ENCODE data around the gene LSM5.
"Not testable (repeated sequence)": the region's sequence is repeated elsewhere in the genome, so short reads cannot be mapped to it uniquely, and the experiment has no call there.

The LSM5 gene

DNA sequence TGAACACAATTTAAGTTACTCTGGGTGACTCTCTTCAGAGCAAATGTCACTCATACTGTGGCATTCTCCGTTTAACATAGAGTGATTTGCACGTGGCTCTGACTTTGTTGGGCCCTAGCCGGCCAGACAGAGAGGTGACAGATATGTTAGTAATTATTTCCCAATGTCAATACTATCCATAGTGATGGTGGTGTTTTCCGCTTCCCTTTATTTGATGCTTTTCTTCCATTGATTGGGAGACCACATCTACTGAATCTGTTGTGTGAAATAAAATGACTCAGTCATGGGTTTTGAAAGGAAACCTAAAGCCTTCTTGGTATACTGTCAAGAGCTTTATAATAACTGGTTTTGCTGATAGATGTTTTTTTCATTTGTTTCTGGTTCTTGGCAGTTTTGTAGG, 12.5 kb upstream of the LSM5 start:
- DNase-seq (ENCODE audit: low spot score) = no peak

DNA sequence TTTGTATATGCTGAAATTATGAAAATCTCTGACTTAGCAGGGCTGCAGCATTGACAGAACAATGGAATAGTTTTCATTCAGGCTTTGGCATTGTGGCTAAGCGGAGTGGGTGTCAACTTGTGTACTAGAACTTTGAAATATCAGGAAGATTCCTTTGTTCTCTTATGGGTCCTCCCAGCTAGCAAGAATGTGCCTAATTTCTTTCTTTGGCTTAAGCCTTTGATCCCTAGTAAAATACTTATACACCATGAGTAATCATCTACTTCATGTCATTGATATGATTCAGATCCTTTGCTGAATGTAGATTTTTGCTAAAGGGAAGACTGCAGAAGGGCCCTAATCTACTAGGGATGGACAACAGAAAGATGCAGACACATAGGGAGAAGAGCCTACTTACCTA, 11.3 kb upstream of the LSM5 start:
- no peak for DNase-seq (ENCODE audit: low spot score)

DNA sequence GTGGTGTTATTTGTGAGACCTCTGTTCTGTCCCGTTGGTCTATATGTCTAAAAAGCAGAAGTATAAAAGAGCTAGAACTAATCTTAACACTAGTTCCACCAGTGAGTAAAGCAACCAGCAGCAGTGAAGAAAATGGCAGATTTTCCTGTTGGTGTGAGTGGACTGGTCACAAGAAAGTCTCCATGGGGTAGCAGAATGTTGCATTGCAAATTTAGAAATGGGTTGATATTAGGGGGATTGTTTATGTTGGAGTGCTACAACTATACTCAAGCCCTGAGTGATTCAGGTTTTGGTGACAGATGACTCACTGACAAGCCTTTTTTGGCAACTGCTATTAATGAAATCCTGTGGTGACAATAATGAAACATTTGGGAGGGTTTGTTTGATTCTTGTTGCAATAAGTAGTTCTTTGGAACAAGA, 10.8 kb upstream of the LSM5 start:
- no peak for DNase-seq (ENCODE audit: low spot score)

DNA sequence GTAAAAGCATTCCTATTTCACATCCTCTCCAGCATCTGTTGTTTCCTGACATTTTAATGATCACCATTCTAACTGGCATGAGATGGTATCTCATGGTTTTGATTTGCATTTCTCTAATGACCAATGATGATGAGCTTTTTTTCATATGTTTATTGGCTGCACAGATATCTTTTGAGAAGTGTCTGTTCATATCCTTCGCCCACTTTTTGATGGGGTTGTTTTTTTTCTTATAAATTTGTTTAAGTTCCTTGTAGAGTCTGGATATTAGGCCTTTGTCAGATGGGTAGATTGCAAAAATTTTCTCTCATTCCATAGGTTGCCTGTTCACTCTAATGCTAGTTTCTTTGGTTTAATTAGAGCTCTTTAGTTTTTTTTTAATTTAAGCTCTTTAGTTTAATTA, 10.0 kb upstream of the LSM5 start:
- not testable (repeated sequence) for DNase-seq (ENCODE audit: low spot score)

DNA sequence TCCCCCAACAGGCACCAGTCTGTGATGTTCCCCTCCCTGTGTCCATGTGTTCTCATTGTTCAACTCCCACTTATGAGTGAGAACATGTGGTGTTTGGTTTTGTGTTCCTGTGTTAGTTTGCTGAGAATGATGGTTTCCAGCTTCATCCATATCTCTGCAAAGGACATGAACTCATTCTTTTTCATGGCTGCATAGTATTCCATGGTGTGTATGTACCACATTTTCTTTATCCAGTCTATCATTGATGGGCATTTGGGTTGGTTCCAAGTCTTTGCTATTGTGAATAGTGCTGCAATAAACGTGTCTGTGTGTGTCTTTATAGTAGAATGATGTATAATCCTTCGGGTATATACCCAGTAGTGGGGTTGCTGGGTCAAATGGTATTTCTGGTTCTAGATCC, 9.6 kb upstream of the LSM5 start:
- DNase-seq (ENCODE audit: low spot score) = not testable (repeated sequence)

DNA sequence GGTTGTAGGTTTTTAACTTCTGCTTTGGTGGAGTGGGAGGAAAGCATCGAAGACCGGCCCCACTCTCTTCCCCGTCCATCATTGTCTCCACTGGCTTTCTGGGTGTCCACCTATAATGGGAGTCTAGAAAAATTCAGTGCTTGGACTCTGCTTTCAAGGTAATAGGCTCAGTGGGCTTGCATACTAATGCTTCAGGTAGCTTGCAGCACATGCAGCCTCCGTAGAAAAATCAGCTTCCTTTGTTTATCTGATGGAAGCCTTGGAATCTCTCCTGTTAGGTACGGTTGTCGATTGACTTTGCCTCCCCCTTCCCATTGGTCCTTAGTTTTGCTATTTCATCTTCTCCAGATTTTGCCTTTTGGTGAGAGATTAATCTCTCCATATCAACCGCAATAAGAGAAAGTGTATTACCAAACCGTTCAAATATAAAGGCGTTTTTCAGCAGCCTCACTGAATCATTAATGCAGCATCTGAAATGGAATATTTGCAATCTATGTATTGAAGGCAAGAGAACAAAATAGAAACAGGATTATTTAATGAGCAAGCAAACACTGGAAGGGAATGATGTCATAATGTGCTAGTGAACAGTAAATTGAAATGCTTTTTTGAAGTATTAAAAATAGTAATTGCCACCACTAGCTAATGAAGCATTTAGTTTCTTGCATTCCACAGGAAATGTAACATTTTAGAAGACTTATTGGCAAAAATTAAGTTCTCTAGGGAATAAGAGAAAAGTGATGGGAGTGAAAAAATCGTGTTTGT, 6.1 kb upstream of the LSM5 start:
- DNase-seq (ENCODE audit: low spot score) = peak; percentile 25

DNA sequence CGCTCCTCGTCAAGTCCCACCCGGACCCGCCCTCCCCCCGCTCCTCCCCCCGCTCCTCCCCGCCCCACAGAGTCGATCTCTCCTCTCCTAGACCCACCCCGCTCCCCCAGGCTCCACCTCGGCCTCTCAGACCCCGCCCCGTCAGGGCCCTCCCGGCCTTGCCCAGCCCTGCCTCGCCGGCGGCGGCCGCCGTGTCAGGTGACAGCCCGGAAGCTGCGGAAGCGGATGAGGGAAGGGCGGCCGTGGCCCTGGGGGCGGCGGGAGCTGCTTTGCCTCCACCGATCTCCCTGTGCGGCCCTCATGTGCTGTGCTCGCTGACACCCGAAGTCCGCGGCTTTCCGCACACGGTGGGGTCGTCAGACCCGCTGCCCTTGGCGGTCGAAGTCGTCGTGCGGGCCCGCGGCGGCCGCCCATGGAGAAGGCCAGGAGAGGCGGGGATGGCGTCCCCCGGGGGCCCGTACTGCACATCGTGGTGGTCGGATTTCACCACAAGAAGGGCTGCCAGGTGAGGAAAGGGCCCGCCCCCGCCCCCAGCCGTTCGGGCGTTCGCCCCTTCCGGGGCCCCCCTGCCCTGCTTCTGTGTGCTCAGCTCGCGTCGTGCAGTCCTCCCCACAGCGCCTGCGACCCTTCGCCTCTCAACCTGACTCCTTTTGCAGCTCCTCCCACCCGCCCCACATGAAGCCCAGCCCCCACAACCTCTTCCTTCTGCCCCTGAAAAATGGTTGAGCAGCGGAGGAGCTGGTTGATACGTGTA, 5.3 kb upstream of the LSM5 start, which contains the start of gene AVL9:
AVL9 (plus strand) TSS at position 192 of the 754 bp plus-strand sequence; CDS start at position 413, 221 bp downstream.
- DNase-seq (ENCODE audit: low spot score) = peak; percentile 97

DNA sequence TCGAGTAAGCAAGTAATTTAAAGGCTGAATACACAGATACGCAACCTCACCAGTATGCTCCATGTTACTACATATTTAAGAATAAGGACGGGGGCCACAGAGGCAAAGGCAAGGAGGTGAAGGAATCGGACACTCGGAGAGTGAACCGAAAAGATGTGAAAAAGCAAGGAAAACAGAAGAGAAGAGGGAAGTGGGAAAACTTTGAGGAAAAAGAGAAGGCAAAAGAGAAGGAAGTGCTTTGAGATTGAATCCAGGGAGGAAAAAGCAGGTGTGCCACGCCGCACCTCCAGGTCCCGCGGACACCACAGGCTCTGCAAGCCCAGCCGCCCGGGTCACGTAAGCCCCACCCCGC, 4.7 kb upstream of the LSM5 start:
- no peak for DNase-seq (ENCODE audit: low spot score)

DNA sequence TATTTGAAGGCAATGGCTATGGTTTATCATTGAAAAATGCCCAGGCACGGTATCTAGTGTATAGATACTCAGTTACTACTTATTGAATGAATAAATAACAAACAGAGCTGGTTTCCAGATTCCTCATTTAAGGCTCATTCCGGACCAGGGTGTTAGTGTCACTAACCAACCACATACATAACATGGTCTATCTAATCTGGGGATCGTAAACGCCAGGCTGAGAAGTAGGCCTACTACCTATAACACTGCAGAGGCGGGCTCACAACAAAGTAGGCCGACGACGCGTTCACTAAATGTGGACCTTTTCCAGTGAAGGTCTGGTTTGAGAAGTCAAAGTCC, 423 bp downstream of the LSM5 start:
- no peak for DNase-seq (ENCODE audit: low spot score)

DNA sequence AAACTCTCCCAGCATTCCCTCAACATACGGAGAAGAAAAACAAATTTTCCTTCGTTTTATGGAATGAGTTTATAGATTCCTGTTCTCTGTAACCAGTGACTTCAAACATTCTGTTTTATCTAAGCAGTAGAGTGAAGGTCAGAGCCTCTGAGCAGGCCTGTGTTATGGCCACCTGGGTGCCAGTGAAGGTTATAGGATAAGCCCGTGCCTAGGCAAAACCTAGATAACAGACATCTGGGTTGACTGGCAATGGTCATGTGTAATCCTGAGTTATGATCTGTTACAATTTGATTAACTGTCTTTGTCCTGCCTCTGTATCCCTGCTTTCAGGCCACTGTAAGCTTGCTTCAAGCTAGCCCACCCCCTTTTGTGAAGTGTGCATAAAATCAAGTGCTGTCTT, 8.3 kb downstream of the LSM5 start:
- no peak for DNase-seq (ENCODE audit: low spot score)

DNA sequence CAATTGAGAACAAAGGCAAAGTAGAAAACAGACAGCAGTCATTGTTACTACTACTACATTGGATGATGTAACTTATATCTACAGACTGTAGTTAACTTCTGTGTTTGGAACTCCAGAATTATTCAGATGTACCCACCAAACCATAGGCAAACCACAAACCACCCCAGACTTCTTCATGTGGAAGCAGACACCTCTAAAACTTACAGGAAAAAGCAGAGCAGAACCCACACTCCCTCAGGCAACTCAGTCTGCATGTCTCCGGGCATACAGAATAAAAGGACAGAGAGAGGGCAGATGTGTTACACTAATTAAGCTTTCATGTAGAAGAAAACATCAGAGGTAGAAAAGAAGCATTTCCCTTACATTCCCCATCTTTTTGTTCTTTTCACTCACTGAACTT, 9.0 kb downstream of the LSM5 start:
- DNase-seq (ENCODE audit: low spot score) = no peak

DNA sequence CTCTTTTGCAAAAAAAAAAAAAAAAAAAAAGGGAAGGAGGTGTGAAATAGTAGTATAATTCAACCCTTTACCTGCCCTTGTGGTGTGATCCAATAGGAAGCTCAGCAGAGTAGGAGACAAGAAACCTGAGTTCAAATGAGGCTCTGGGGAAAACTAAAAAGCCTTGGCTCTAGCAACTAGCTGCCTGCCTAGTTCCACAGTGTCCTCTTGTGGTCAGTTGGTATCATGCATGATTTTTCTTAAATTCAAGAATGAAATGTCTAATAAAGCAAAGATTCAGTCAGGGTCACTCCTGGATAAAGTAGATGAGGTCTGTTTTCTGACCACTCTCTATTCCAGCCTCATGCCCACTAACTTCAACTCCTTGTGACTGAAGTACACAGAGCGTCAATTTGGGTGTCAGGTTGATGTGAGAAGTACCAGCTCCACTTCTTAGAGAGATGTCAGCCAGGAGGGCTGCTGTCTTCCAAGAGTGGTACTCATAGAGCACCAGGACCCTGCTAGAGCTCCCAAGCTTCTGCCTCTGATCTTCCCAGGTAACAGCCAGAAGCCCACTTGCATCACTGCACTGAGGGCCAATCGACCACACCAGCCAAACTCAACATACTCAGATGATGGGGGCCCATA, 10.5 kb downstream of the LSM5 start:
- peak; percentile 66 for DNase-seq (ENCODE audit: low spot score)

DNA sequence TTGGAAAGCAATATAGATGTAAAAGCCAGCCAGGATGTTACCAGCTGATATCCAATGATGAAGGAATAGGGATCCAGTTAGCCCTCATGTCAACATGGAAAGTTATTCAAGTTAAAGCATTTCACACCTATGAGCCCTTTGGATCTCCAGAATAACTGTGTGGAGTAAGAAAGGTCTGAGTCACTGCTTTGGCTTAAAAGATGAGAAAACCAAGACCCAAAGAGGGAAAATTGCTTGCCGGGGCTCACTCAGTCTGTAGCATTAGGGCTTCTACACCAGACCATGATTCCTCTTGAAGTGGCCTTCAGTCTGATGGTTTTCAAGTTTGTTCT, 12.6 kb downstream of the LSM5 start:
- DNase-seq (ENCODE audit: low spot score) = no peak

DNA sequence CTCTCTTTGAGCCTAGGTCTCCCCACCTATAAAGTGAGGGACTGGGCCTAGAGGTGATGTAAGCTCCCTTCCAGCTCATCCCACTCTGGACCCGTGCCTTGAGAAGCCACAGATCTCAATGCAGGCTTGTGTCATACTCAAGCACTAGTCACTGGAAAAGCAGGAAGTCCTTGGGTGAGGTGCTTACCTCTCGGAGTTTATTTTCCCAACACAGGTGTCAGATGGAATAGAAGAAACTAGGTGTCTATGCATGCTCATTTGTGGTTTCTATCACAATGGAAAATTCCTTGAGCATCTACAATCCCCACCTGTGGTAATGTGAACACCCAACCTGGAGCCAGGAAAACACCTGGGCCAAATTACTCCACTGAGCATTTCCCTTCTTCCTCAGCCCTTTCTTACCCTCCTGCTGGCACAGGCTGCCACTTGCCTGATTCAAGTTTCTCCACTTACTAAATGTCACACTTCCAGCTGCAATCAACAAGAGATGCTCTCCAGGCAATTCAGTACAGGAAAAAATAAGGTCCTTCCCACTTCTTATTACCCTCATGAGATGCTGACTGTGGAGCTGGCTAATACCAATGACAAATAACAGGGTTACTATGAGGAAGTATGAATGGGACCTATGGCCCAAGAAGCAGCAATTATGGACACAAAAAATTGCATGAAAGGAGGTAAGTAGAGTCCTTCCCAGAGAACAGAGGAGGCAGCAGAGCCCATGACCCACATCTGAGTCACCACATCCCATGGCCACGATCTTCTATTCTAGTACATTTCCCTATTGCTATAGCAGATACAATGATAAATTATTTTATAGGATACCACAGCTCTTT, 13.1 kb downstream of the LSM5 start:
- no peak for DNase-seq (ENCODE audit: low spot score)

DNA sequence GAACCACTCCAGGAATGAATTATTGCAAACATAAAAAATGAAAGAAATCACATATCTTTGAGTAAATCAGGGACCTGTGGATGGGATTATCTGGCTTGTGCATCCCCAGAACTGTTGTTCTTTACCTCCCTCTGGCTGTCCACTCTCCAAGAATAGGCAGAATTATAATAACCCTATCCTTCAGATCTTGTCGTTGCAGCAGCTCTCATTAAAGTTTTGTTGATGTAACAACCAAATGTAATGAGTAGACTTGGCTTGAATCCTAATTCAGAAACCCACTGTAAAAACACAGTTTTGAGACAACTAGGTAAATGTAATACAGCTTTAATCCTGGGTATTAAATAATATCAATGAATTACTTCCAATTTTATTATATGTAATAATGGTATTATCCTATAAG, 16.2 kb downstream of the LSM5 start:
- no peak for DNase-seq (ENCODE audit: low spot score)

DNA sequence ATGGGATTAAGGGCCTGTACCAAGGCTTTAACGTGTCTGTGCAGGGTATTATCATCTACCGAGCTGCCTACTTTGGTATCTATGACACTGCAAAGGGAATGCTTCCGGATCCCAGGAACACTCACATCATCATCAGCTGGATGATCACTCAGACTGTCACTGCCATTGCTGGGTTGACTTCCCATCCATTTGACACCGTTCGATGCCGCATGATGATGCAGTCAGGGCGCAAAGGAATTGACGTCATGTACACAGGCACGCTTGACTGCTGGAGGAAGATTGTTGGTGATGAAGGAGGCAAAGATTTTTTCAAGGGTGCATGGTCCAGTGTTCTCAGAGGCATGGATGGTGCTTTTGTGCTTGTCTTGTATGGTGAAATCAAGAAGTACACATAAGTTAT, 18.2 kb downstream of the LSM5 start:
- no peak for DNase-seq (ENCODE audit: low spot score)

DNA sequence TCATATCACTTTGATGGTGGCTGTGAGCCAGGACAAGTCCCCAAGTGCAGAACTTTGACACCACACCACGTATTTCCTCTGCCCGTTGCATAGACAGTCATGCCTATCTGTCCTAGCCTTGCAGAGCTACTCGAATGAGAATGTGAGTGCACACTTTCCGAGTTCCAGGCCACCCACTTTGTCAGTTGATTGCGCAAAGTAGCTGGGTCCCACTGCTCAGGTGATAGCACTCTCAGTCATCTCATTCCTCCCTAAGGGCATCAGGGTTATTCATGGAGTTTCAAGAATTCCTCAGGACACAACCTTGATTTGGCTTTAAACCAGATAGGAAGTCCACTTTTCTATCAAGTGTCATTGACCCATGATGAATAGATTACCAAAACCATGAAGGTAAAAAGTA, 19.3 kb downstream of the LSM5 start:
- no peak for DNase-seq (ENCODE audit: low spot score)

DNA sequence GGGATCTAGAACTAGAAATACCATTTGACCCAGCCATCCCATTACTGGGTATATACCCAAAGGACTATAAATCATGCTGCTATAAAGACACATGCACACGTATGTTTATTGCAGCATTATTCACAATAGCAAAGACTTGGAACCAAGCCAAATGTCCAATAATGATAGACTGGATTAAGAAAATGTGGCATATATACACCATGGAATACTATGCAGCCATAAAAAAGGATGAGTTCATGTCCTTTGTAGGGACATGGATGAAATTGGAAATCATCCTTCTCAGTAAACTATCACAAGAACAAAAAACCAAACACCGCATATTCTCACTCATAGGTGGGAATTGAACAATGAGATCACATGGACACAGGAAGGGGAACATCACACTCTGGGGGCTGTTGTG, 20.2 kb downstream of the LSM5 start:
- DNase-seq (ENCODE audit: low spot score) = not testable (repeated sequence)

DNA sequence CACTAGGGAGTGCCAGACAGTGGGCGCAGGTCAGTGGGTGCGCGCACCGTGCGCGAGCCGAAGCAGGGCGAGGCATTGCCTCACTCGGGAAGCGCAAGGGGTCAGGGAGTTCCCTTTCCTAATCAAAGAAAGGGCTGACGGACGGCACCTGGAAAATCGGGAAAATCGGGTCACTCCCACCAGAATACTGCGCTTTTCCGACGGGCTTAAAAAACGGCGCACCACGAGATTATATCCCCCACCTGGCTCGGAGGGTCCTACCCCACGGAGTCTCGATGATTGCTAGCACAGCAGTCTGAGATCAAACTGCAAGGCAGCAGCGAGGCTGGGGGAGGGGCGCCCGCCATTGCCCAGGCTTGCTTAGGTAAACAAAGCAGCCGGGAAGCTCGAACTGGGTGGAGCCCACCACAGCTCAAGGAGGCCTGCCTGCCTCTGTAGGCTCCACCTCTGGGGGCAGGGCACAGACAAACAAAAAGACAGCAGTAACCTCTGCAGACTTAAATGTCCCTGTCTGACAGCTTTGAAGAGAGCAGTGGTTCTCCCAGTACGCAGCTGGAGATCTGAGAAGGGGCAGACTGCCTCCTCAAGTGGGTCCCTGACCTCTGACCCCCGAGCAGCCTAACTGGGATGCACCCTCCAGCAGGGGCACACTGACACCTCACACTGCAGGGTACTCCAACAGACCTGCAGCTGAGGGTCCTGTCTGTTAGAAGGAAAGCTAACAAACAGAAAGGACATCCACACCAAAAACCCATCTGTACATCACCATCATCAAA, 25.4 kb downstream of the LSM5 start:
- DNase-seq (ENCODE audit: low spot score) = not testable (repeated sequence)

DNA sequence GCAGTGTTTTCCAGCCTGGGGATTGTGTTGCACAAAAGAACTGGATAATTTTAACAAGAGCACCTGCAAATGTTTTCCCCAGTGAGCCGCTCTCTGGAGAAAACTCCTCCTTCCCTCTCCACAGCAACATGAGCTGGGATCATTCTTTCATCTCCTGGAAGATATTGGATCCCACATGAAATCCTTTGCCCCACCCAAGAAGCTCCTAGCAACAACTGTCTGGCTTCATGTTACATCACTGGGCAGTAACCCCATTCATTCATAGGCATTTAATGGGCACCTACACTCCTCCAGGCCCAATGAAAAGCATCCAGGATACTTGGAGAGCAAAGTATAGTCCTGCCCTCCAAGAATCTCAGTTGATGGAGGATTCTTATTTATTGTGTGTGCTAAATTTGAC, 27.2 kb downstream of the LSM5 start:
- DNase-seq (ENCODE audit: low spot score) = no peak

DNA sequence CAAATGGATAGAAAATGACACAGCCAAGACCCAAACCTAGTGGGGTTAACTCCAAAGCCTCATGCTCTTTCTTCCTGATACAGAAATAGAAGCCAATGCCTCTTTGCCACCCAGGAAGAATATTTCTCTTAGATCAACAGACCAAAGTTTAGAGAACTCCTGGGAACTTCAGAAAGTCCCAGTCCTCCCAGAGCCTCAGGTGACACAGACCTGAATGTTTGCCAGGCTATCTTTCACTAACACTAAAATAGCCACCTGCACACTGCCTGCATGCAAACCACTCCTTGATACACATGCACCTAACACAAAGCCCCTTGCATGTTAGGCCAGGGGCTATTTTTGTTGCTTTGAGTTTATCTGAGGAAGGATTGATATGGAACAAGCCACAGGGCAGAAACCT, 27.7 kb downstream of the LSM5 start:
- DNase-seq (ENCODE audit: low spot score) = no peak

DNA sequence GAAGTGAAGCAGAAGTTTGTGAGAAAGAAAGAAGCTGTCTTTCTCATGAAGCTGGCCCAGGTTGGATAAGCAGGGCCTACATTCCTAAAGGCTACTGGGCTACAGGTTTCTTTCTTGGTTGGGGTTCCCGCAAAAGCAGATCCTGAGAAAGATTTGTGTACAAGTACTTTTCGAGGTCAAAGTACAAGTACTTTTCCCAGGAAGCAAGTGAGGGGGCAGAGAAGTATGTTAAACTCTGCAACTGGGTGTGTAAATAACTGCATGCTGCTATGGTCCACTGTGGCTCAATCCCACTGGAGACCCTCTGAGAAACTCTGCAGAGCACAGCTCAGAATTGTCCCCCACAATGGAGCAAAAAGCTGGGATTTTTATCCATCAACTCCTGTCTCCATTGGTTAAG, 28.7 kb downstream of the LSM5 start:
- DNase-seq (ENCODE audit: low spot score) = no peak

All from D341Med (cell line).